Left cardiac atrium (tissue), 4 donors: ENCODE results near the gene LRP4. TPM values are rescaled to one million over a fixed set of nuclear protein-coding genes. Genes with fewer than 3 reads are reported as not detected.

Source experiments
- ATAC-seq, 2 donors: fragments of 200-7000 bp; cut with Tn5 transposase; one replicate each; pipeline ENCODE4 v1.9.1; 2020; ENCODE audit warnings: mild to moderate bottlenecking in 2 of 2, moderate library complexity in 2 of 2
- DNase-seq: peaks from one replicate; pipeline ENCODE4 v3.0.0-alpha.2; 2020
- intact Hi-C, 2 donors: fragments of 100-400 bp; cut with DNase I; formaldehyde crosslinking; loops; one replicate each; pipeline versions ENCODE4 v1.14.1 to v1.15.1; 2022 to 2023
- total RNA-seq, 2 donors: library from RNA; stranded (reverse); fragmentation: NEBNext Ultra II Directional; extraction: Animal tissue kit (Norgen Biotek cat#: 25700); gene quantifications; one replicate each; pipeline ENCODE4 v1.2.1, GENCODE V29; 2021
- donor health status: DM: no; HTN: yes; CAD: no.
- donor health status: DM: no; HTN: yes; CAD: no; lungs with severe emphysema.
- donor health status: DM: yes; HTN: yes; CAD: no.
- donor health status: Dilated cardiomyopathy.

LRP4 gene
- total RNA-seq, 2 donors from 2014 or later, result 20.2 to 21.0 TPM

GRCh38 chr11:46826310-46827044 is 91.9 kb downstream of the LRP4 start:
- ATAC-seq (peak; percentile 100), DNase-seq (peak; percentile 90)
- intact Hi-C loops, result no loop called here

GRCh38 chr11:46808799-46809431 is 109.4 kb downstream of the LRP4 start:
- intact Hi-C loops, result no loop called here
- ATAC-seq (peak in 1 of 2 donors; percentile 34), DNase-seq (no peak)

Other genes with a start within 250 kb of the LRP4 start
- gene ARHGAP1, start 217.9 kb downstream of the LRP4 start, total RNA-seq, result 100 to 1,000 TPM; 112 to 144 TPM
- gene ZNF408, start 217.5 kb downstream of the LRP4 start, total RNA-seq, result 1 to 10 TPM; 7.4 to 9.3 TPM
- gene F2, start 199.3 kb downstream of the LRP4 start, total RNA-seq, result not detected
- gene CKAP5, start 72.3 kb downstream of the LRP4 start, total RNA-seq, result 10 to 100 TPM; 56.3 to 57.1 TPM
- 10 to 100 TPM; 11.4 to 12.3 TPM for gene CSTPP1, start 18.2 kb upstream of the LRP4 start, total RNA-seq